ENCODE measurements around the gene HEYL. TPM values are rescaled to one million over a fixed set of nuclear protein-coding genes. Genes with fewer than 3 reads are reported as not detected.

The HEYL gene
- total RNA-seq, 1 experiment from 2014 or later = 61.9 TPM

DNA sequence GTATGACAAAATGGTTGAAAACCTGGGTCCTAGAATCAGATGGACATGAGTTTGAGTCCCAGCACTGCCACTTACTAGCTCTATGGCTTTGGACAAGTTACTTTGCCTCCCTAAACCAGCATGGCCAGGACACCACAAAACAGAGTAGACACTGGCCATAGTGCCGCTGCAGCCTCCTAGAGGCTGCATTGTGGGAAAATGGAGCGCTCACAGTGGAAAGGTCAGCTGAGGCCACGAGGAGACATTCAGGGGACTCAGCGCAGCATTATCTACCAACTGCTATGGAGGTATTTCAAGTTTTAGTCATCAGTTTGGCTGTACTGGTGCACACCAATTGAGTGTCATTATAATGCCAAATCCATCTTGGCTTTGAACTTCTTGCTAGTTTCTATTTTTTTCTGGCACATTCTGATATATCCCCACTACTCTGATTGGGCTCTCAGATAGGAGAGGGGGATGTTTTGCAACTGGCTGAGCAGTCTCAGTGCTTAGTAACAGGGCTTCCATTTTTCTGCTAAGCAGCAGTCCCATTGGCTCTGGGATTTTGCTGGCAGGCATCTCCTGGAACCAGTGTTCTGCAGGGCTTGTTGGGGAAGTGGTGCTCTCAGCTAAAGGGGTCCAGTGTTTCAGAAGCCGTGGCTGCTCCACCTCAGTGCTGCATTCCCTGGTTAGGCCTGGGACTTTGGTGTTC, 16.3 kb upstream of the HEYL start:
- no peak overlapping the region for H3K4me3 ChIP-seq
- H3K27ac ChIP-seq = no peak overlapping the region
- no peaks in the 10 kb centered on the region for H3K36me3 ChIP-seq
- no peaks in the 10 kb centered on the region for H3K9me3 ChIP-seq (replicated peaks)
- no peaks in the 10 kb centered on the region for H3K27me3 ChIP-seq
- no peaks in the 10 kb centered on the region for H3K4me1 ChIP-seq
- DNase-seq = no peak

DNA sequence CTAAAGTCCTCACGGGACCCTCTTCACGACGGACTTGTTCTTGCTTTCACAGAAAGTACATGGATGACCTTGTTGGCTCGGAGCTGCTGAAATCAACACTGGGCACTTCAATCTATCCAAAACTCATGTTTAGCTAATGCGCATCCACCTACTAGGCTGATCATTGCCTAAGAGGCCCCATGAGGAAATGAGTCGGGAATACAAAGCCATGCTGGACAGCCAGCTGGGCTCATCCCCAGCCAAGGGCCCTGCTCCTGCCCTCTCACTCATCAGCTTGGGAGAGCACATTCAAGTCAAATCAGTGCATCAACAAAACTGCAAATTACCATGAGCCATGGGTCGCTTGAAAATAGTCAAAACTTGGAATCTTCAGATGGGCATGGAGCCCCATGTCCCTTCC, 14.8 kb upstream of the HEYL start:
- no peak overlapping the region for H3K4me3 ChIP-seq
- H3K27me3 ChIP-seq = no peaks in the 10 kb centered on the region
- no peaks in the 10 kb centered on the region for H3K4me1 ChIP-seq
- no peak for DNase-seq
- H3K36me3 ChIP-seq = no peaks in the 10 kb centered on the region
- H3K27ac ChIP-seq = no peak overlapping the region
- H3K9me3 ChIP-seq (replicated peaks) = no peaks in the 10 kb centered on the region

DNA sequence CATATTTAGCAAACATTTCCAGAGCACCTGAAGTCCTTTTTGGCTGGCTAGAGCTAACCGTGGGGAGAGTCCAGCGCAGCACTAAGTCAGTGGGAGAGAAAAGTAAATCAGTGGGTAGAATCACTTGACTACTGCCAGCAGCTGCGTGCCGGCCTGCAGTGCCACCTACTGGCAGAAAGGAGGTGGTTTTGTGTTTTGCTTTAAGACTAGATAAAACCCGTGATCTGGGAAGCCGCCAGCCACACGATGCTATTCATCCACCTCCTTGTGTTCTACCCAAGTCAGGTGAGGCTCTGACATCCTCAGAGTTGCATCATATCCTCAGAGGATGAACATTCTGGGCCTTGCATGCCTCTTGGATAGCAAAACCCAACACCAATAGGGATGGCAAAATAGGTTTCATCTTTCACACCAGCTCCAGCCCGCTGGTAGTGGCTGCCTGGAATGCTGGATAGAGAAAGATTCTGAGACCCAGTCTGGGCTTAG, 14.1 kb upstream of the HEYL start:
- Histone ChIP-seq H3K9me3 (replicated peaks) (no peaks in the 10 kb centered on the region), H3K27me3 (no peaks in the 10 kb centered on the region), H3K4me3 (no peak overlapping the region), H3K4me1 (peaks cover 2% of the 10 kb centered on the region), H3K27ac (no peak overlapping the region), H3K36me3 (no peaks in the 10 kb centered on the region)
- peak; percentile 79 to 88 for DNase-seq

DNA sequence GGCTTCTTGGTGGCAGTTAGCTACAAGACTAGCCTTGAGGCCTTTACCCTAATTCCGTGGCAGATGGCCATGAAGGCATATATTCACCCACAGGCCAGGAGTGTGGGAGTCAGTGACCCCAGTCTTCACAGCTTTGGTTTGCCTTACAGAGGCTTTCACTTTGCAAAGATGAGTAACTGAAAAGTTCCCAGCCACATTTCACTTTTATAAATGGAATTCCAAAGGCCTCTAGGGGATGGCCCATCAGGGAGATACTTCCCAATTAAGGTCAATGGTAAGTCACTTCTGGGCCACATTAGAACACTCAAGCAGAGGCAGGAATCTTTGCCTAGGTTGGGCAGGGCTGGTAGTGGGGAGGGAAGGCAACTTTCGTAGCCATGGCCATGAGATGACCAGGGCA, 13.1 kb upstream of the HEYL start:
- no peaks in the 10 kb centered on the region for H3K27me3 ChIP-seq
- H3K27ac ChIP-seq = no peak overlapping the region
- no peak for DNase-seq
- peaks cover 13% of the 10 kb centered on the region for H3K4me1 ChIP-seq
- H3K36me3 ChIP-seq = no peaks in the 10 kb centered on the region
- no peak overlapping the region for H3K4me3 ChIP-seq
- no peaks in the 10 kb centered on the region for H3K9me3 ChIP-seq (replicated peaks)

DNA sequence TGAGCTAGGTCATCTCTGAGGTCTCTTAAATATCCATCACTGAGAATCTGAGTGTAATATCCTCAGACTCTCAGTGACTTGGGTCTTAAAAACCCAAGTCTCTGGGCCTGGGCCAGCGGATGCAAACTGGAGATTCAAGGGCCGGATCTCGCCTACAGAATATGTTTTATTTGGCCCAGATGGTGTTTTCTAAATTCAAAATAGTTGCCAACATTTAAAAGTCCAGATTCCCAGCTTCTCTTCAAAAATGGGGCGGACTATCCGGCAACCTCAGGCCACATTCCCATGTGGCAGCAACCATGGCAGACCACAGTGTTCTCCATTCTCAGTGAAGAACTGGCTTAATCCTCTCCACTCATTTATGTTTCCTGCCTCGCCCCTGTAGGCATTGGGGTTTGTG, 12.7 kb upstream of the HEYL start:
- no peaks in the 10 kb centered on the region for H3K9me3 ChIP-seq (replicated peaks)
- no peaks in the 10 kb centered on the region for H3K36me3 ChIP-seq
- H3K4me1 ChIP-seq = peaks cover 17% of the 10 kb centered on the region
- H3K27me3 ChIP-seq = no peaks in the 10 kb centered on the region
- DNase-seq = no peak
- H3K4me3 ChIP-seq = no peak overlapping the region
- H3K27ac ChIP-seq = no peak overlapping the region

DNA sequence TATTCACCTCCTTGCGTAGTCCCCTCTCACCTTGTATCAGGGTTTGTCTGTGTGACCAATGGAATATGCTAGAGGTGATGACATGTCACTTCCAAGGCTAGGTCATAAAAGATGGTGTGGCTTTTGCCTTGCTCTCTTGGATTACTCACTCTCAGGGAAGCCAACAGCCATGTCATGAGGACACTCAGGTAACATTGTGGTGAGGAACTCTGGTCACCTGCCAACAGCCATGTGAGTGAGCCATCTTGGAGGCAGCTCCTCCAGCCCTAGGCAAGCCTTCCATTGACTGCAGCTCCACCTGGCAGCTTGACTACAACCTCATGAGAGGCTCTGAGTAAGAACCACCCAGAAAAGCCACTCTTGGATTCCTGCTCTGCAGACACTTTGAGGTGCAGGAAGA, 11.0 kb upstream of the HEYL start:
- no peaks in the 10 kb centered on the region for H3K27me3 ChIP-seq

DNA sequence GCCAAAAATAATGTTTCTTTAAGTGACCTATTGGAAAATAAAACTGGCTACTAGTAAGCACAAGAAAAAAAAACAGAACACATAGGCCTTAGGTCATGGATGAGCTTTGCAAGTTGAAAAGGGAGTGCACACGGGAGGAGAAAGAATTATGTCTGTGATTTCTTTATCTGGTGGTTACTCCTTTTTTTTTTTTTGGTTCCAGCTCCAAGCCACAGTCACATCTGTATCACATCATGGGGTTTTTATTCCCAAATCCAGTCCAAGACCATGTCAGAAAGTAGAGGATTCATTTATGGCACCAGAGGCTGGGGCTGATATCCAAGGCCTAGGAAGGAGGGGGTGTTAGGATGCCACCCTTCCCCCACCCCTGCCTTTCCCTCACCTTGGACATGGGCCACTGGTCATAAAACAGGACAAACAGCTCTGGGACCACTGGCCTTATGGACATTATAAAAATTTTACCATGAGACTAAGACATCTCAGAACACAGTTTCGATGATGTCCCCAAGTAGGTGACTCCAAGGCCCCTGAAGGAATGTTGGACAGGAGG, 10.3 kb upstream of the HEYL start:
- no peaks in the 10 kb centered on the region for H3K36me3 ChIP-seq
- H3K4me1 ChIP-seq = peaks cover 34% of the 10 kb centered on the region
- H3K27ac ChIP-seq = no peak overlapping the region
- H3K27me3 ChIP-seq = no peaks in the 10 kb centered on the region
- H3K9me3 ChIP-seq (replicated peaks) = no peaks in the 10 kb centered on the region
- no peak overlapping the region for H3K4me3 ChIP-seq
- no peak for DNase-seq

More for the DNA sequence above, 11.0 kb upstream of the HEYL start:
- Histone ChIP-seq H3K36me3 (no peaks in the 10 kb centered on the region), H3K4me3 (no peak overlapping the region), H3K27ac (no peak overlapping the region), H3K9me3 (replicated peaks) (no peaks in the 10 kb centered on the region), H3K4me1 (peaks cover 28% of the 10 kb centered on the region)
- DNase-seq = no peak

DNA sequence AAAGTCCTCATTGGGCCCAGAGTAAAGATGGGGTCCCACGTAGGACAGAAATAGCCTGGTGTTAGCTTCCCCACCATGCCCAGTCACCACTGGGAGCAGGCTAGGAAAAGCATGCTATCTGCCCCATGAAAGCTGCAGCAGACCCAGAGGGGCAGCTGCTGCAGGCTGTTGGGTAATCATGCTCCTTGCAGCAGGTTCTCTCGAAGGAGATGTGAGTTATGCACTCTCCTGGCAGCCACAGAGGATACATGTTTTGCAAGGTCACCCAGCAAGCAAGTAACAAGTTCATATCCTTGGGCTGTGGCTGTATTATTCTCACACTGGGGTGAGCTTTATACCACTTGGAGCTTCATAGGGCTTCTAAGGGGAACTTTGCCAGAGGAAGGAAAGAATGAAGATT, 9.1 kb upstream of the HEYL start:
- Histone ChIP-seq H3K4me3 (no peak overlapping the region), H3K36me3 (no peaks in the 10 kb centered on the region), H3K9me3 (replicated peaks) (no peaks in the 10 kb centered on the region), H3K27ac (peak overlapping the region; percentile 98), H3K27me3 (no peaks in the 10 kb centered on the region), H3K4me1 (peaks cover 34% of the 10 kb centered on the region)
- peak; percentile 27 to 49 for DNase-seq

DNA sequence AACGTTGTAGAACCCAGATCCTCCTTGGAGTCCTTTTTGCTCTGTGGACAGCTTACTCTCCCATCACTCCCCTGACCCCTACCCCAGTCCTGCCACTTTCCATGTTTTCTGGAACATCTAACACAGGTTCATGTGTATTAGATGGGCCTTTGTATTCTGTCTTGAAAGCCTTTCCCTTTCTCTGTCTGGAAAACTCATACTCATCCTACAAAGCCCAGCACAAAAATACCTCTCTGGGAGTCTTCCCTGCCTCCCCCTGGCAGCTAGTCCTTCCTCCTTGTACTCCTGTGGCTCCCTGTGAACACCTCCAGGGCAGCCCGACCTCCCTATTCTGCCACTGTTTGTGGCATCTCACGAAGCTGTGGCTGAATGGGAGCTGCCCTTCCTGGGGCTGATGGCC, 7.8 kb upstream of the HEYL start:
- peaks cover 45% of the 10 kb centered on the region for H3K4me1 ChIP-seq
- no peaks in the 10 kb centered on the region for H3K36me3 ChIP-seq
- H3K4me3 ChIP-seq = peak overlapping the region; percentile 28
- no peaks in the 10 kb centered on the region for H3K9me3 ChIP-seq (replicated peaks)
- peak; percentile 22 to 53 for DNase-seq
- no peaks in the 10 kb centered on the region for H3K27me3 ChIP-seq
- peak overlapping the region; percentile 98 for H3K27ac ChIP-seq

DNA sequence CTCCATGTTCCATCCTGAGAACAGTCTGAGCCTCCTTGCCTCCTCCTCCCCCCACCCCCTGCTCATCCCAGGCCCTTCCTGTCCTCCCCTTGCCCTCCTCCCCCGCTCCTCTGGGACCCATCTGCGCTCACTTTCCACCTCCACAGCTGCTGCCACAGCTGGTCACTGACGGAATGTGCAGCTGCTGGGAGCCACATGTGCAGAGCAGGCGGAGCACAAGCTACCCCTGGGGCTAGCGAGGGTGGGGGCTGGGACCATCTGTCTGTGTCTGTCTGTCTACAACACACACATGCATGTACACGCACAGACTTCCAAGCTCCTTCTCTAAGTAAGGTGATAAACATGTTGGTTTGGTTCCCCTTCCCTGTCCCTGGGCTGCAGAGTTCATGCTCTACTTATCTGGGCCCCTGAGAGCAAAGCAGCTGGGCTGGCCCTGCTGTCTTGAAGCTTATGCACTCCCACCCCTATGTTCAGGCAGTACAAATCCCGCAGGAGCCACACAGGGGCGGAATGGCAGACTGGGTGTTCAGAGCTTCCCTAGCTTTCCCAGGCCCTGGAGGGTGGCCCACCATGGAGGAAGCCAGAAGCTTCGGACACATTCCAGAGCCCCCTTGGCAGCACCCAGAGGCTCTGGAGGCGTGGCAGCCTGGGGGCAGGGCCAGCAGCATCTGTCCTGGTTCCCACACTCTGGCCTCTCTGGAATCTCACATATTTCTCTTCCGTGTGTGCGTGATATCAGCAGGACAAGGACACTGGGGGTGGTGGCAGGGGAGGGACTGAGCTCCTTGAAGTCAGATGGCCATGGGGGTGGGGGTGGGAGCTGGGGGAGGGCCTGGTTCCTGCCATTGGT, 7.0 kb upstream of the HEYL start:
- H3K4me1 ChIP-seq = peaks cover 47% of the 10 kb centered on the region
- no peaks in the 10 kb centered on the region for H3K27me3 ChIP-seq
- H3K36me3 ChIP-seq = no peaks in the 10 kb centered on the region
- DNase-seq = peak; percentile 100
- peak overlapping the region; percentile 98 for H3K27ac ChIP-seq
- H3K4me3 ChIP-seq = no peak overlapping the region
- H3K9me3 ChIP-seq (replicated peaks) = no peaks in the 10 kb centered on the region

DNA sequence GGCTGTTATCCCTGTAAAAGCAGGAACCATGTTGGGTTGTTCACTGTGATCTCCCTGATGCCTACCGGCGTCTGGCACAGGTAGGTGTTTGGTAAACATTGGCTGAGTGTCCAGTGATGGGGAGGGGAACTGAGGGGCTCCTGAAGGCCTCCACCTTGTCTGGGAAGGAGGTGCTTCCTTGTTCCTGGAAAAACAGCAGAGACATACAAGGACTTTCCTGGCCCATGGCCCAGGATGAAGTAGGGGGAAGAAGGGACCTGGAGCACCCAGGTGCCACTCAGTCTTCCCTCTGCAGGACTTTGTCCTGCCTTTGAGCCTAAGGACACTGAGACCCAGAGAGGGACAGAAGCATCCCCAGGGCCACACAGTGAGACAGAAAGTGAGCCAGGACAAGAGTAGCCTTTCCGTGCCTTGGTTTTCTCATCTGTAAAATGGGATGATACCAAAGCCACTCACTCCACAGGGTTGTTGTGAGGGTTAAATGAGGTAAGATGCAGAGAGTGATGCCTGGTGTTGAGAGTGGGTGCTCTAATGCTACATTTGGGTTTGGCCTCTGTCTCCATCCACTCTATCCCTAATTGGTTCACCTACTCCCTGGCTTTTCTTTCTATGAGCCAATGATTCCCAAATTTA, 6.1 kb upstream of the HEYL start:
- H3K4me1 ChIP-seq = peaks cover 51% of the 10 kb centered on the region

DNA sequence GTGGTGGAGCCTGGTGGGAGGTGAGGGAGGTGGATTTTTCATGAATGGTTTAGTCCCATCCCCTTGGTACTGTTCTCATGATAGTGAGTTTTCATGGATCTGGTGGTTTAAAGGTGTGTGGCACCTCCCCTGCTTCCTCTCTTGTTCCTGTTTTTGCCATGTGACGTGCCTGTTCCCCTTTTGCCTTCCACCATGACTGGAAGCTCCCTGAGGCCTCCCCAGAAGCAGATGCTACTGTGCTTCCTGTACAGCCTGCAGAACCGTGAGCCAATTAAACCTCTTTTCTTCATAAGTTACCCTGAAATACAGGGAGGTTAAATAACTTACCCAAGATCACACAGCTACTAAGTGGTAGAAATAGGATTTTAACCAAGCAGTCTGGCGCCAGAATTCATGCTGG, 4.3 kb upstream of the HEYL start:
- Histone ChIP-seq H3K36me3 (no peaks in the 10 kb centered on the region), H3K27me3 (no peaks in the 10 kb centered on the region), H3K9me3 (replicated peaks) (no peaks in the 10 kb centered on the region), H3K4me1 (peaks cover 57% of the 10 kb centered on the region), H3K27ac (peak overlapping the region; percentile 64; the same call in 1 of the 2 replicates), H3K4me3 (no peak overlapping the region)
- no peak for DNase-seq

More for the DNA sequence above, 6.1 kb upstream of the HEYL start:
- H3K27ac ChIP-seq = peak overlapping the region; percentile 98
- no peaks in the 10 kb centered on the region for H3K9me3 ChIP-seq (replicated peaks)
- no peaks in the 10 kb centered on the region for H3K36me3 ChIP-seq
- H3K27me3 ChIP-seq = no peaks in the 10 kb centered on the region
- DNase-seq = no peak
- H3K4me3 ChIP-seq = no peak overlapping the region

DNA sequence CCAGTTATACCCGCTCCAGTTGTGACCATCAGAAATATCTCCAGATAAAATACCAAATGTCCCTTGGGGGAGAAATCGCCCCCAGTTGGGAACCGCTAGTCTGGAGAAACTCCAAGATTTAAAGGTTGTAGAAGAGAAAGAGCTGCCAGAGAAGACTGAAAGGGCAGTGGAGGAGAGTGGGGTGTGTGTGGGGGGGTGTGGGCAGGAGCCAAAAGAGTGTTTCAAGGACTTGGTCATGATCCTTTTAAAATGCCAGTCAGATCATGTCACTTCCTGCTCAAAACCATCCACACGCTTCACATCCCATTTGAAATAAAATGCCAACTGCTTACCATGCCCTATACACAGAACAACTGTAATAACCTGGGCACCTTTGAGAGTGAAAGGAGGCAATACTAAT, 3.4 kb upstream of the HEYL start:
- peak; percentile 51 for DNase-seq
- H3K27ac ChIP-seq = peak overlapping the region; percentile 64
- peaks cover 53% of the 10 kb centered on the region for H3K4me1 ChIP-seq
- no peaks in the 10 kb centered on the region for H3K27me3 ChIP-seq
- no peaks in the 10 kb centered on the region for H3K36me3 ChIP-seq
- H3K4me3 ChIP-seq = no peak overlapping the region
- H3K9me3 ChIP-seq (replicated peaks) = no peaks in the 10 kb centered on the region

DNA sequence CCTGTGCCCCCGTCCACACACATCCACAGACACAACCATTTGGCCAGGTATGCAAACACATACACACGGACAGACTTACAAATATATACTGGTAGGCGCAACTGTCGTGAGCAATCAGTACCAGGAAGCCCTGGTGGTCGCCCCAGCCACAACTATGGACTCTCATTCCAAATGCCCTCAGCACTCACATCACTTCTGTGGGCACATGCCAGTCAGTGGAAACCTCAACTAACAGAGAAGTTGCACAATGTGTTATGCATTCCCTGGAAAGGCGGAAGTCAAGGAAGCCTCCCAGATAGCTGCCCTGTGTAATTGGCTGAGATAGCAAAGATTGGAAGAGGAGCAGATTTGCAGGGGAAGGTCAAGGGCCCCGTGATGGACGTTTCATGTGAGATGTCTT, 1.4 kb upstream of the HEYL start:
- DNase-seq = no peak
- peaks cover 55% of the 10 kb centered on the region for H3K4me1 ChIP-seq

DNA sequence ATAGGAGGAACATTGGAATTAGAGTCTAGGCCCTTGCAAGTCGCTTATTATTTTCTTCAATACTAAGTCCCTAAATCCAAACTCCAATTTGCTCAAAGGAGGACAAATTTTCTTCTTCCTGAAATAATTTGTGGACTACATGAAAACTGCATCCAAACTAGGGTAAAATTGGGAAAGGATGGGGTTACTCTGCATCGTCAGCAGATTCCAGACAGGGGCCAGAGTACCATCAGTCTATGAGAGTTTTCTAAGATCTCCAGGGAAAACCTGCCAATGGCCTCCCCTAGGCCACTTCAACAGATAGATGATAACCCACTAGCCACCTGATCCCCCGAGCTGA, 508 bp downstream of the HEYL start:
- Histone ChIP-seq H3K9me3 (replicated peaks) (no peaks in the 10 kb centered on the region), H3K27me3 (no peaks in the 10 kb centered on the region), H3K36me3 (peaks cover 2% of the 10 kb centered on the region; the same call in 1 of the 2 replicates), H3K27ac (peak overlapping the region; percentile 89), H3K4me1 (peaks cover 64% of the 10 kb centered on the region), H3K4me3 (peak overlapping the region; percentile 90)
- no peak for DNase-seq

More for the DNA sequence above, 1.4 kb upstream of the HEYL start:
- Histone ChIP-seq H3K9me3 (replicated peaks) (no peaks in the 10 kb centered on the region), H3K27ac (no peak overlapping the region), H3K4me3 (no peak overlapping the region), H3K36me3 (0 out of 2 replicates have a peak, but pooled peaks cover 2% of the 10 kb centered on the region), H3K27me3 (no peaks in the 10 kb centered on the region)

Measured in SJCRH30 (cell line).